Adrenal gland (tissue), 5 donors: Measurements from ENCODE around the gene TPRN.

Experiments used
- POLR2A ChIP-seq, 2 donors: fragments of 450-650 bp; IDR thresholded peaks; one replicate each; pipeline ENCODE4 v1.6.1; 2017; ENCODE audit warnings: antibody characterized with exemption in 2 of 2, mild to moderate bottlenecking in 2 of 2, moderate library complexity in 1 of 2
- TF ChIP-seq, protein P1 (sequence below), 6 experiments: fragments of 450-650 bp in 4 of 6; fragments of 200-600 bp in 2 of 6; sonication (generic) in 1 of 6; IDR thresholded peaks; 1 replicate in 5 of 6; 2 replicates in 1 of 6; pipeline versions ENCODE4 v1.5.1 to v1.8.0; 2016 to 2021; ENCODE audit warnings: antibody characterized with exemption in 6 of 6, mild to moderate bottlenecking in 2 of 6, moderate library complexity in 1 of 6
- donor health status: DM: no; HTN: no; CAD: no.

DNA sequence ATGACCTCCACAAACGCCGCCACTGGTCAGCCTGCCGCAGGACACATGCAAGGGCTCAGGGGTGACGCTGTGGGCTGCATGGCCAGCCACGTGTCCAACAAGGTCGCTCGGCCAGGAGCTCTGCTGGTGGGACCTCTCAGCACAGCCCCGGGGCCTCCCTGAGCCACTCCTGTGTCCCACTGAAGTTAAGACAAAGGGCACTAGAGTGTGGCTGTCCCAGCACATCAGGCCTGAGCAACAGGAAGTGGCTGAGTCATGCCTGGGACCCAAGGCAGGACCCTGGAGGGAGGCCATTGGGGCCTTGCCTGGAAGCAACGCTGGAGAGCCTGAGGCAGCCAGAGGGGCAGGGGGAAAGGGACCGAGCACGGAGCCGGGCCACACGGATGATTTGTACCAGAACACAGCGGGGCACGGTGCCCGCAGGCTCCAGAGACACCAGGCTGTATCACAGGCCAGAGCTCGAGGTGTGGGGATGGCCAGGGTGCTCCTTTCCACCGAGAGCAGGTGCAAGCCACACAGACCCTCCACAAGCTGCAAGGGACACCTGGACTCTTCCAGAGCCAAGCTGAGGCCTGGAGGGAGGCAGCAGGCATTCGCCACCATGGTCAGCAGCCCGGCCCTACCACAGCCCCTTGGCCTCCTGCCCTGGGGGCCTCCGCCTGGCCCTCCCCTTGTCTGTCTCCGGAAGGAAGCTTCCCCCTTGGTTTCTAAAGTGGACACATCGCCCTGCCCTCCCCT, 22.2 kb downstream of the TPRN start:
- TF ChIP-seq, protein P1, sequence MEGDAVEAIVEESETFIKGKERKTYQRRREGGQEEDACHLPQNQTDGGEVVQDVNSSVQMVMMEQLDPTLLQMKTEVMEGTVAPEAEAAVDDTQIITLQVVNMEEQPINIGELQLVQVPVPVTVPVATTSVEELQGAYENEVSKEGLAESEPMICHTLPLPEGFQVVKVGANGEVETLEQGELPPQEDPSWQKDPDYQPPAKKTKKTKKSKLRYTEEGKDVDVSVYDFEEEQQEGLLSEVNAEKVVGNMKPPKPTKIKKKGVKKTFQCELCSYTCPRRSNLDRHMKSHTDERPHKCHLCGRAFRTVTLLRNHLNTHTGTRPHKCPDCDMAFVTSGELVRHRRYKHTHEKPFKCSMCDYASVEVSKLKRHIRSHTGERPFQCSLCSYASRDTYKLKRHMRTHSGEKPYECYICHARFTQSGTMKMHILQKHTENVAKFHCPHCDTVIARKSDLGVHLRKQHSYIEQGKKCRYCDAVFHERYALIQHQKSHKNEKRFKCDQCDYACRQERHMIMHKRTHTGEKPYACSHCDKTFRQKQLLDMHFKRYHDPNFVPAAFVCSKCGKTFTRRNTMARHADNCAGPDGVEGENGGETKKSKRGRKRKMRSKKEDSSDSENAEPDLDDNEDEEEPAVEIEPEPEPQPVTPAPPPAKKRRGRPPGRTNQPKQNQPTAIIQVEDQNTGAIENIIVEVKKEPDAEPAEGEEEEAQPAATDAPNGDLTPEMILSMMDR (IDR thresholded peaks at IDR 0.05), result no peak
- TF ChIP-seq POLR2A (IDR thresholded peaks at IDR 0.05), result no peak
